Peyer's patch (tissue), 4 donors: ENCODE data around the gene ISCA1.

Experiments
- POLR2A ChIP-seq, 2 donors: fragments of 450-650 bp; IDR thresholded peaks; one replicate each; pipeline ENCODE4 v1.5.1; 2017; ENCODE audit warnings: antibody characterized with exemption in 2 of 2, mild to moderate bottlenecking in 2 of 2, moderate library complexity in 2 of 2
- TF ChIP-seq, protein P1 (sequence below), 6 experiments: fragments of 450-650 bp in 4 of 6; fragments of 200-600 bp in 2 of 6; sonication (generic) in 1 of 6; IDR thresholded peaks; one replicate each; pipeline ENCODE4 v1.5.1; 2017 to 2019; ENCODE audit warnings: antibody characterized with exemption in 6 of 6, mild to moderate bottlenecking in 3 of 6, moderate library complexity in 1 of 6

DNA sequence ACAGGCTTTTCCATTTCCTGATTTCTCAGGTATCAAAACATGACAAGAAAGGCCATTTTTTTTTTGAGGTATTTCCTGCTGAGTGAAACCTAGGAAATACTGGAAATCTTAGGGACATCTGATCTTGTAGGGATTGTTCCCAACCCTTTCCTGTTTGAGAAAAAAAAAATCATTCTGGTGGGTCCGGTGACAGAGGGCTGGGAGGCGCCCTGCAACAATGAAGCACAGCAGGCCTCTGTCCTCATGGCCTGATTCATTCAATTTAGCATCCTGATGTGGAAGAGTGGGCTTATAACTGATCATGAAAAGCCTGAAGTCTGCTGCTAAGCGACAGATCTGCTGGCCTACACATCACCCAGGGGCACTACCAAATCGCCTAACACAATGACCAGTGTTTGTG, 19.8 kb downstream of the ISCA1 start:
- TF ChIP-seq, protein P1, sequence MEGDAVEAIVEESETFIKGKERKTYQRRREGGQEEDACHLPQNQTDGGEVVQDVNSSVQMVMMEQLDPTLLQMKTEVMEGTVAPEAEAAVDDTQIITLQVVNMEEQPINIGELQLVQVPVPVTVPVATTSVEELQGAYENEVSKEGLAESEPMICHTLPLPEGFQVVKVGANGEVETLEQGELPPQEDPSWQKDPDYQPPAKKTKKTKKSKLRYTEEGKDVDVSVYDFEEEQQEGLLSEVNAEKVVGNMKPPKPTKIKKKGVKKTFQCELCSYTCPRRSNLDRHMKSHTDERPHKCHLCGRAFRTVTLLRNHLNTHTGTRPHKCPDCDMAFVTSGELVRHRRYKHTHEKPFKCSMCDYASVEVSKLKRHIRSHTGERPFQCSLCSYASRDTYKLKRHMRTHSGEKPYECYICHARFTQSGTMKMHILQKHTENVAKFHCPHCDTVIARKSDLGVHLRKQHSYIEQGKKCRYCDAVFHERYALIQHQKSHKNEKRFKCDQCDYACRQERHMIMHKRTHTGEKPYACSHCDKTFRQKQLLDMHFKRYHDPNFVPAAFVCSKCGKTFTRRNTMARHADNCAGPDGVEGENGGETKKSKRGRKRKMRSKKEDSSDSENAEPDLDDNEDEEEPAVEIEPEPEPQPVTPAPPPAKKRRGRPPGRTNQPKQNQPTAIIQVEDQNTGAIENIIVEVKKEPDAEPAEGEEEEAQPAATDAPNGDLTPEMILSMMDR (IDR thresholded peaks at IDR 0.05): no peak
- no peak for TF ChIP-seq POLR2A (IDR thresholded peaks at IDR 0.05)
